K562 (cell line): ENCODE data around the gene MRPL9. TPM values are rescaled to one million over a fixed set of nuclear protein-coding genes. Genes with fewer than 3 reads are reported as not detected.

Experiments used
- ARID4B ChIP-seq: sonication (generic); formaldehyde crosslinking; IDR thresholded peaks from 2 replicates; pipeline ENCODE4 v1.8.0; 2022; ENCODE audit warnings: mild to moderate bottlenecking, missing genetic modification reagents
- DDX20 ChIP-seq: fragments of 450-650 bp; IDR thresholded peaks from 2 replicates; pipeline ENCODE4 v1.6.1; 2016; ENCODE audit warnings: missing genetic modification characterization, low read depth, mild to moderate bottlenecking, missing compliant biosample characterization, moderate library complexity
- EP400 ChIP-seq: fragments of 450-650 bp; IDR thresholded peaks from 2 replicates; pipeline ENCODE4 v1.6.1; 2017; ENCODE audit warnings: antibody characterized with exemption, mild to moderate bottlenecking, moderate library complexity
- HINFP ChIP-seq: fragments of 450-650 bp; conservative IDR thresholded peaks from 2 replicates; pipeline ENCODE4 v1.6.1; 2016; ENCODE audit warnings: missing genetic modification characterization, low read depth, mild to moderate bottlenecking, control low read depth, missing compliant biosample characterization
- JUN ChIP-seq, 2 experiments: sonication (generic) in 1 of 2; formaldehyde crosslinking in 1 of 2; IDR thresholded peaks; 2 replicates each; pipeline versions ENCODE4 v1.6.1 to v1.8.0; 2012 to 2022; ENCODE audit warnings: borderline replicate concordance in 2 of 2, mild to moderate bottlenecking in 2 of 2, improper control_type of control experiment in 1 of 2, low read depth in 1 of 2, low read length in 1 of 2, missing genetic modification reagents in 1 of 2
- MECOM ChIP-seq: fragments of 250-450 bp; sonication (Bioruptor Pico); IDR thresholded peaks from 2 replicates; pipeline ENCODE4 v1.8.0; 2022; ENCODE audit warnings: inconsistent platforms
- MYC ChIP-seq, 2 experiments: fragments of 250-450 bp in 1 of 2; sonication (Bioruptor Pico) in 1 of 2; IDR thresholded peaks; 2 replicates each; pipeline versions ENCODE4 v1.5.1 to v1.6.1; 2012 to 2021; ENCODE audit warnings: low read depth in 2 of 2, borderline replicate concordance in 1 of 2, improper control_type of control experiment in 1 of 2, low read length in 1 of 2, mild to moderate bottlenecking in 1 of 2, moderate library complexity in 1 of 2
- SAFB ChIP-seq: fragments of 200-400 bp; formaldehyde crosslinking; IDR thresholded peaks from 2 replicates; pipeline ENCODE4 v1.6.1; 2017; ENCODE audit warnings: low read depth, low read length, borderline replicate concordance
- SAP30 ChIP-seq: fragments of 200-600 bp; sonication (generic); IDR thresholded peaks from 2 replicates; pipeline ENCODE4 v1.6.1; 2012; ENCODE audit warnings: borderline replicate concordance, low read depth, mild to moderate bottlenecking, moderate library complexity, low read length, control low read depth, inconsistent platforms; ENCODE audit not compliant: insufficient read depth, poor library complexity, severe bottlenecking
- THRAP3 ChIP-seq: fragments of 450-650 bp; IDR thresholded peaks from 2 replicates; pipeline ENCODE4 v1.6.1; 2016; ENCODE audit warnings: mild to moderate bottlenecking, inconsistent platforms, borderline replicate concordance
- USF1 ChIP-seq: sonication (generic); formaldehyde crosslinking; IDR thresholded peaks from 2 replicates; pipeline ENCODE4 v1.9.0; 2022; ENCODE audit warnings: mild to moderate bottlenecking, missing genetic modification reagents
- ZNF143 ChIP-seq: sonication (generic); formaldehyde crosslinking; IDR thresholded peaks from 2 replicates; pipeline ENCODE4 v1.9.0; 2022; ENCODE audit warnings: mild to moderate bottlenecking, missing genetic modification reagents
- polyA plus RNA-seq, 8 experiments: library from polyadenylated mRNA; depleted of rRNA in 4 of 8; stranded (reverse) in 5 of 8; unstranded in 3 of 8; fragments of >200 nt; fragmentation: Nextera tagmentation in 2 of 8; fragmentation: Illumina TruSeq in 1 of 8; extraction: Ambion mirVana in 2 of 8; extraction: Trizol in 1 of 8; gene quantifications; 2 replicates each; pipeline versions ENCODE4 v1.2.1 to v1.2.3, GENCODE V29; 2011 to 2014; ENCODE audit warnings: inconsistent platforms in 1 of 8, missing spikeins in 1 of 8
- total RNA-seq, 7 experiments: library from RNA; depleted of rRNA in 6 of 7; stranded (reverse); fragments of >200 nt in 6 of 7; fragmentation: Illumina TruSeq in 2 of 7; extraction: Trizol in 2 of 7; gene quantifications; 2 replicates each; pipeline versions ENCODE4 v1.2.1 to v1.2.3, GENCODE V29; 2011 to 2021; ENCODE audit warnings: low replicate concordance in 1 of 7
- TF ChIP-seq, protein P1 (sequence below): fragments of 450-650 bp; IDR thresholded peaks from 2 replicates; pipeline ENCODE4 v1.6.1; 2016; ENCODE audit warnings: mild to moderate bottlenecking
- TF ChIP-seq, protein P2 (sequence below): fragments of 250-450 bp; sonication (Bioruptor Pico); IDR thresholded peaks from 2 replicates; pipeline ENCODE4 v1.8.0; 2022; ENCODE audit warnings: inconsistent platforms, mild to moderate bottlenecking, moderate library complexity, borderline replicate concordance

Gene MRPL9
- total and polyA plus RNA-seq, 9 of the 15 experiments (the other 6 are each of a cell fraction or from before 2014, with no cell fraction given): 38.0 to 162 (median 111) TPM

- TF ChIP-seq, protein P1, sequence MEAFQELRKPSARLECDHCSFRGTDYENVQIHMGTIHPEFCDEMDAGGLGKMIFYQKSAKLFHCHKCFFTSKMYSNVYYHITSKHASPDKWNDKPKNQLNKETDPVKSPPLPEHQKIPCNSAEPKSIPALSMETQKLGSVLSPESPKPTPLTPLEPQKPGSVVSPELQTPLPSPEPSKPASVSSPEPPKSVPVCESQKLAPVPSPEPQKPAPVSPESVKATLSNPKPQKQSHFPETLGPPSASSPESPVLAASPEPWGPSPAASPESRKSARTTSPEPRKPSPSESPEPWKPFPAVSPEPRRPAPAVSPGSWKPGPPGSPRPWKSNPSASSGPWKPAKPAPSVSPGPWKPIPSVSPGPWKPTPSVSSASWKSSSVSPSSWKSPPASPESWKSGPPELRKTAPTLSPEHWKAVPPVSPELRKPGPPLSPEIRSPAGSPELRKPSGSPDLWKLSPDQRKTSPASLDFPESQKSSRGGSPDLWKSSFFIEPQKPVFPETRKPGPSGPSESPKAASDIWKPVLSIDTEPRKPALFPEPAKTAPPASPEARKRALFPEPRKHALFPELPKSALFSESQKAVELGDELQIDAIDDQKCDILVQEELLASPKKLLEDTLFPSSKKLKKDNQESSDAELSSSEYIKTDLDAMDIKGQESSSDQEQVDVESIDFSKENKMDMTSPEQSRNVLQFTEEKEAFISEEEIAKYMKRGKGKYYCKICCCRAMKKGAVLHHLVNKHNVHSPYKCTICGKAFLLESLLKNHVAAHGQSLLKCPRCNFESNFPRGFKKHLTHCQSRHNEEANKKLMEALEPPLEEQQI: no peak
- no peak for TF ChIP-seq SAP30
- TF ChIP-seq HINFP (tag): 0 out of 2 replicates have a peak, but pooled peaks have one; percentile 33
- no peak for TF ChIP-seq MECOM
- no peak for TF ChIP-seq SAFB
- TF ChIP-seq ZNF143 (CRISPR knock-in tag): no peak
- TF ChIP-seq EP400: no peak
- no peak for TF ChIP-seq THRAP3
- TF ChIP-seq DDX20 (tag): no peak
- no peak for TF ChIP-seq MYC (IDR thresholded peaks at IDR 0.05; ENCODE audit: low read depth, low read length)
- TF ChIP-seq MYC (CRISPR knock-in tag; IDR thresholded peaks at IDR 0.05; ENCODE audit: borderline replicate concordance, low read depth): no peak
- TF ChIP-seq ARID4B: peak; percentile 67; the same call in 1 of the 2 replicates
- TF ChIP-seq, protein P2, sequence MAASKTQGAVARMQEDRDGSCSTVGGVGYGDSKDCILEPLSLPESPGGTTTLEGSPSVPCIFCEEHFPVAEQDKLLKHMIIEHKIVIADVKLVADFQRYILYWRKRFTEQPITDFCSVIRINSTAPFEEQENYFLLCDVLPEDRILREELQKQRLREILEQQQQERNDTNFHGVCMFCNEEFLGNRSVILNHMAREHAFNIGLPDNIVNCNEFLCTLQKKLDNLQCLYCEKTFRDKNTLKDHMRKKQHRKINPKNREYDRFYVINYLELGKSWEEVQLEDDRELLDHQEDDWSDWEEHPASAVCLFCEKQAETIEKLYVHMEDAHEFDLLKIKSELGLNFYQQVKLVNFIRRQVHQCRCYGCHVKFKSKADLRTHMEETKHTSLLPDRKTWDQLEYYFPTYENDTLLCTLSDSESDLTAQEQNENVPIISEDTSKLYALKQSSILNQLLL (CRISPR knock-in tag): no peak
- 0 out of 2 replicates have a peak, but pooled peaks have one; percentile 30 for TF ChIP-seq USF1 (CRISPR knock-in tag)
- no peak for TF ChIP-seq JUN (IDR thresholded peaks at IDR 0.05; ENCODE audit: borderline replicate concordance, low read depth, low read length)
- 0 out of 2 replicates have a peak, but pooled peaks have one; percentile 23 for TF ChIP-seq JUN (CRISPR knock-in tag; IDR thresholded peaks at IDR 0.05; ENCODE audit: borderline replicate concordance)
Observed at GRCh38 chr1:151790940-151791651, 27.8 kb upstream of the MRPL9 start (continued).
